Measurements from ENCODE around the gene PTK7.

DNA sequence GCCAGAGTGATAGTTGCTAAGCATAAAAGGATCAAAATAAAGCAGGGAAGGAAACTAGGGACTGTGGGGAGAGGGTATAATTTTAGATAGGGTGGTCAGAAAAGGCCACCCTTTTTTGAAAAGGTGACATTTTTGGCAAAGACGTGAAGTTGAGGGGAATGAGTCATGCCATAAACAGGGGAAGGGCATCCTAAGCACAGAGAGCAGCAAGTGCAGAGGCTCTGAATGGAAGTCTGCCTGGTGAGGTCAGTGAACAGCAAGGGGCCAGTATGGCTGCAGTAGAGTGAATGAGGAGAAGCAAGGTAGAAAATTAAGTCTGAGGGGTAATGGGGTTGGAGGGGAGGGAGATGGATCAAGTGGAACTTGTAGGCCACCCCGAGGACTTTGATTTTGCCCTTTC lies 14.3 kb upstream of the PTK7 start:
- TF ChIP-seq NFRKB (IDR thresholded peaks at IDR 0.05) = no peak
- TF ChIP-seq FOXA1 (IDR thresholded peaks at IDR 0.05) = no peak
- no peak for TF ChIP-seq SP1 (IDR thresholded peaks at IDR 0.05)
- TF ChIP-seq ZNF384 (IDR thresholded peaks at IDR 0.05) = no peak
- TF ChIP-seq SUZ12 (IDR thresholded peaks at IDR 0.05) = no peak
- no peak for TF ChIP-seq HDGF (IDR thresholded peaks at IDR 0.05; ENCODE audit: borderline replicate concordance)
- no peak for TF ChIP-seq TARDBP (IDR thresholded peaks at IDR 0.05)

Measured in HEK293T (cell line).